Measurements from ENCODE around the gene DNPEP.
A peak's percentile ranks its signal among the peaks of the same experiment; 100 is the strongest.

The DNPEP gene

GRCh38 chr2:219404954-219405353 is 17.2 kb upstream of the DNPEP start:
- no peak for DNase-seq (ENCODE audit: extremely low read depth, low read depth)
- TF ChIP-seq CTCF (IDR thresholded peaks at IDR 0.05; ENCODE audit: low read depth, low read length), result no peak

- DNase-seq (ENCODE audit: extremely low read depth, low read depth), result no peak
- TF ChIP-seq CTCF (IDR thresholded peaks at IDR 0.05; ENCODE audit: low read depth, low read length), result no peak
Observed at GRCh38 chr2:219404291-219404910, 16.7 kb upstream of the DNPEP start.

GRCh38 chr2:219403861-219404260 is 16.1 kb upstream of the DNPEP start:
- no peak for DNase-seq (ENCODE audit: extremely low read depth, low read depth)
- no peak for TF ChIP-seq CTCF (IDR thresholded peaks at IDR 0.05; ENCODE audit: low read depth, low read length)

- peak; percentile 98 for TF ChIP-seq CTCF (IDR thresholded peaks at IDR 0.05; ENCODE audit: low read depth, low read length)
- peak; percentile 52 for DNase-seq (ENCODE audit: extremely low read depth, low read depth)
Observed at GRCh38 chr2:219402665-219403515, 15.2 kb upstream of the DNPEP start.

- DNase-seq (ENCODE audit: extremely low read depth, low read depth), result no peak
- TF ChIP-seq CTCF (IDR thresholded peaks at IDR 0.05; ENCODE audit: low read depth, low read length), result no peak
Observed at GRCh38 chr2:219401606-219402005, 13.9 kb upstream of the DNPEP start.

- DNase-seq (ENCODE audit: extremely low read depth, low read depth), result no peak
- no peak for TF ChIP-seq CTCF (IDR thresholded peaks at IDR 0.05; ENCODE audit: low read depth, low read length)
Observed at GRCh38 chr2:219400562-219400961, 12.8 kb upstream of the DNPEP start.

Data from AG09319 (cell line).